ENCODE measurements around the gene CST9. TPM values are rescaled to one million over a fixed set of nuclear protein-coding genes. Genes with fewer than 3 reads are reported as not detected.

Gene CST9
- total RNA-seq, 4 donors from 2014 or later, result not detected

GRCh38 chr20:23629017-23629541, 23.4 kb upstream of the CST9 start:
- DNase-seq (ENCODE audit: low spot score in 2 of 2), result no peak

DNA sequence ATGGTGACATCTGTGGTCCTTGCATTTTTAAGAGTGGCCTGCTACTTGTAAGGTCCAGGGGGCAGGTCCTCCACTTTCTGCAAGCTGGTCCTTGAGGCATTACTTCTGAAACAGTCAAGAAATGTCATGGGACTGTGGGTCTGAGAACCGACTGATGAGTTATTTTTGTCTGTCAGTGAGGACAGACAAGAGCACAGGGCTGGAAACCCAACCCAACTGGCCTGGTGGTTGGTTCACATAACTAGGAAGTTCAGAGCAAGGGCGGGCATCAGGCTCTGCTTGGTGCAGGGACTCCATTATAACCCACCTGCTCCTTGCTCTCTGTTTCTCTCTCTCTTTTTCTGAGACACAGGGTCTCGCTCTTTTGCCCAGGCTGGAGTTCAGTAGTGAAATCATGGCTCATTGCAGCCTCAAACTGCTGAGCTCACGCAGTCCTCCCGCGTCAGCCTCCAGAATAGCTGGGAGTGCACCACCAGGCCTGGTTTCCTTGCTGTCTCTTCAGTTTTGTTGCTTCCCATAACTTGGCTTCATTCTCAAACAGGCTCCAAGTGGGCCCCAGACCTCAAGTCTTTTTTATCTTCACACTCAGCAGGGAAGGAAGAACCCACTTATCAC, 22.8 kb upstream of the CST9 start:
- WGBS, result 86% methylated on average over 6 of the region's 6 CpGs
- Histone ChIP-seq H3K9me3 (no peaks in the 10 kb centered on the region), H3K27me3 (no peaks in the 10 kb centered on the region), H3K4me1 (peaks cover 44% of the 10 kb centered on the region), H3K4me3 (no peak overlapping the region), H3K27ac (peak overlapping the region; percentile 71), H3K36me3 (peaks cover 18% of the 10 kb centered on the region)
- no peak for DNase-seq (ENCODE audit: low spot score in 2 of 2)
- TF ChIP-seq EP300 (IDR thresholded peaks at IDR 0.05) (no peak), POLR2A (IDR thresholded peaks at IDR 0.05) (no peak), CTCF (IDR thresholded peaks at IDR 0.05) (no peak), POLR2AphosphoS5 (IDR thresholded peaks at IDR 0.05) (no peak)

More at GRCh38 chr20:23629017-23629541, 23.4 kb upstream of the CST9 start:
- peak overlapping the region; percentile 71 for H3K27ac ChIP-seq
- H3K9me3 ChIP-seq, result no peaks in the 10 kb centered on the region
- H3K4me1 ChIP-seq, result peaks cover 42% of the 10 kb centered on the region
- TF ChIP-seq EP300 (IDR thresholded peaks at IDR 0.05), result no peak
- no peak for TF ChIP-seq POLR2A (IDR thresholded peaks at IDR 0.05)
- no peak for TF ChIP-seq CTCF (IDR thresholded peaks at IDR 0.05)
- no peak for TF ChIP-seq POLR2AphosphoS5 (IDR thresholded peaks at IDR 0.05)
- peaks cover 24% of the 10 kb centered on the region for H3K36me3 ChIP-seq
- 55% methylated on average over 7 of the region's 7 CpGs for WGBS
- no peaks in the 10 kb centered on the region for H3K27me3 ChIP-seq
- no peak overlapping the region for H3K4me3 ChIP-seq

DNA sequence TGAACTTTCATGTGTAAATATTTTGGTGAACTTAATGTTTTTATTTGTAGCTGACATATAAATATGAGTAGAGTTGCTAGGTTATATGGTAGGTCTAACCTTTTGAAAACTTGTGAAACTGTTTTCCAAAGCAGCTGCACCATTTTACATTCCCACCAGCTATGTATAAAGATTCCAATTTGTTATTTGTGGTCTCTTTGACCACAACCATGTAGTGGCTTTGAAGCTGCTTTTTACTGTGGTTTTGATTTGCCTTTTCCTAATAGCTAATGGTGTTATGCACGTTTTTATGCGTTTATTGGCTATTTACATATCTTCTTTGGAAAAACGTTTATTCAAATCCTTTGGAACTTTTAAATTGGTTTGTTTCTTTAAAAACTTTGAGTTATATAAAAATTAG, 21.8 kb upstream of the CST9 start:
- TF ChIP-seq EP300 (IDR thresholded peaks at IDR 0.05) (no peak), POLR2A (IDR thresholded peaks at IDR 0.05) (no peak), POLR2AphosphoS5 (IDR thresholded peaks at IDR 0.05) (no peak), CTCF (IDR thresholded peaks at IDR 0.05) (no peak)
- Histone ChIP-seq H3K27me3 (no peaks in the 10 kb centered on the region), H3K9me3 (no peaks in the 10 kb centered on the region), H3K27ac (no peak overlapping the region), H3K36me3 (peaks cover 8% of the 10 kb centered on the region), H3K4me3 (no peak overlapping the region), H3K4me1 (peaks cover 45% of the 10 kb centered on the region)
- DNase-seq (ENCODE audit: low spot score in 2 of 2), result no peak
- WGBS, result 73% methylated on average over 3 of the region's 3 CpGs

DNA sequence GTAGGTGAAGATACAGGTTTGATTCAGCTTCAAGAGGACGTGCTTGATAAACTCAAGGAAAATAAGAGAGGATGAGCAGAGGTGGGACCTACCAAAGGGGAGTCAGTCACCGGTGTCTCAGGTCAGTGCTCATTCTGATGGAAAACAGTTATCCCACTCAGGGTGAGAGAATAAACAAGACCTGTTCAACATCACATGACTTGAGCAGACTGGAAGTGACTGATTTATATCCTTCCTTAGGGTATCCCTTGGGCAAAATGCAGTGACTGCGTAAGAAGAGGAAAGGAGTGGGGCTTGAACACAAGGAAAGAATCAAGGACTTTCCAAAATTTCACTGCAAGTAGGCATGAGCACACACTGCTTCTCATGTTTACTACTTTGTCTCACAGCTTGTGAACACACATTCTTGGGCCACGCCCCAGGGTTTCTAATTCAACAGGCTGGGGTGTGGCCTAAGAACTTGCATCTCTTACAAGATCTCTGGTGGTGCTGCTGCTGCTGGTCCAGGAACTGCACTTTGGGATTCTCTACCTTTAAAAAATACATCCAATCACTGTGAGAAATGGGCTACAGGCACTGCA, 20.4 kb upstream of the CST9 start:
- Histone ChIP-seq H3K36me3 (no peaks in the 10 kb centered on the region), H3K27ac (peak overlapping the region; percentile 32), H3K4me1 (peaks cover 46% of the 10 kb centered on the region), H3K27me3 (no peaks in the 10 kb centered on the region), H3K4me3 (no peak overlapping the region), H3K9me3 (no peaks in the 10 kb centered on the region)
- DNase-seq (ENCODE audit: low spot score in 2 of 2), result no peak
- no peak for TF ChIP-seq CTCF (IDR thresholded peaks at IDR 0.05)
- no peak for TF ChIP-seq POLR2A (IDR thresholded peaks at IDR 0.05)
- no peak for TF ChIP-seq POLR2AphosphoS5 (IDR thresholded peaks at IDR 0.05)
- TF ChIP-seq EP300 (IDR thresholded peaks at IDR 0.05), result no peak
- 49% methylated on average over 4 of the region's 4 CpGs for WGBS

DNA sequence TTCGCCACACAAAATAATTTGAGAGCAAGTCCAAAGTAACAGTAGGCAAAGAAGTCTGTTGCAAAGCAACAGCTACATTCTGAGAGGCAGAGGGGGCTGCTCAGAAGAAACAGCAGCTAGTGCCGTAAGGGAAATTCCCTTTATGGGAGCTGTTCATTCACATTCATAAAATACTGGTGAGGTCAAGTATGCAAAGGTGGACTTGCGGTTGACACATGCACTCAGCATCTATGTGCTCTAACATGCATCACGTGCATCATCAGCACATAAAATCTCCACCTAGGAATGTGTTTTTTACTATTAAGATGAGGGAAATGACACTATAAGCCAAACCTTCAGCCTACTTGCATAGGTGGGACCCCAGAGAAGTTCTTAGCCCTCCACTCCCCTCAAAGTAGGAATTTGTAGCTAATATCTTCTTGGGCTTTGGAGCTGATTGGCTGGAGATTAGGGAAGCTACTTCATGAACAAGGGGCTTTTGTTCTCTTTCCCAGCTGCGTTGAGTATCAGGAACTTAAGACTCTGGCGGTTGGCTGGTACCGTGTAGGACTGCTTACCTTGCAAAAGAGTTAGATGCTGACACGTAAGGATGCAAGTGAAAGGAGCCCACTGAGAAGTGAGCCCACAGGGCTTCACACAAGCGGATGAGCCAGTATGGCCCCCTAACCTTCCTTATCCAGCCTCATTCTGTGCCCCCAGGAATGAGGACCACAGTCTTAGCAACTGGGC, 19.7 kb upstream of the CST9 start:
- TF ChIP-seq POLR2AphosphoS5 (IDR thresholded peaks at IDR 0.05), result no peak
- no peak for TF ChIP-seq POLR2A (IDR thresholded peaks at IDR 0.05)
- TF ChIP-seq EP300 (IDR thresholded peaks at IDR 0.05), result no peak
- TF ChIP-seq CTCF (IDR thresholded peaks at IDR 0.05), result no peak
- H3K4me1 ChIP-seq, result peaks cover 46% of the 10 kb centered on the region
- no peaks in the 10 kb centered on the region for H3K9me3 ChIP-seq
- 86% methylated on average over 9 of the region's 9 CpGs for WGBS
- peak overlapping the region; percentile 32 for H3K27ac ChIP-seq
- no peak overlapping the region for H3K4me3 ChIP-seq
- DNase-seq (ENCODE audit: low spot score in 2 of 2), result no peak
- no peaks in the 10 kb centered on the region for H3K36me3 ChIP-seq
- no peaks in the 10 kb centered on the region for H3K27me3 ChIP-seq

Data from suprapubic skin (tissue), 4 donors.